ENCODE data around the gene NCR2.

- TF ChIP-seq CTCF (conservative IDR thresholded peaks at IDR 0.05; ENCODE audit: low read length) (no peak), EZH2phosphoT487 (IDR thresholded peaks at IDR 0.05; ENCODE audit: borderline replicate concordance, low read depth, low read length) (no peak)
Measured at GRCh38 chr6:41355952-41356351, 20.5 kb downstream of the NCR2 start.

All from OCI-LY7 (cell line).